ENCODE results near the gene NAALADL2.

GRCh38 chr3:175617247-175617646, 758.1 kb downstream of the NAALADL2 start:
- TF ChIP-seq, protein P1, sequence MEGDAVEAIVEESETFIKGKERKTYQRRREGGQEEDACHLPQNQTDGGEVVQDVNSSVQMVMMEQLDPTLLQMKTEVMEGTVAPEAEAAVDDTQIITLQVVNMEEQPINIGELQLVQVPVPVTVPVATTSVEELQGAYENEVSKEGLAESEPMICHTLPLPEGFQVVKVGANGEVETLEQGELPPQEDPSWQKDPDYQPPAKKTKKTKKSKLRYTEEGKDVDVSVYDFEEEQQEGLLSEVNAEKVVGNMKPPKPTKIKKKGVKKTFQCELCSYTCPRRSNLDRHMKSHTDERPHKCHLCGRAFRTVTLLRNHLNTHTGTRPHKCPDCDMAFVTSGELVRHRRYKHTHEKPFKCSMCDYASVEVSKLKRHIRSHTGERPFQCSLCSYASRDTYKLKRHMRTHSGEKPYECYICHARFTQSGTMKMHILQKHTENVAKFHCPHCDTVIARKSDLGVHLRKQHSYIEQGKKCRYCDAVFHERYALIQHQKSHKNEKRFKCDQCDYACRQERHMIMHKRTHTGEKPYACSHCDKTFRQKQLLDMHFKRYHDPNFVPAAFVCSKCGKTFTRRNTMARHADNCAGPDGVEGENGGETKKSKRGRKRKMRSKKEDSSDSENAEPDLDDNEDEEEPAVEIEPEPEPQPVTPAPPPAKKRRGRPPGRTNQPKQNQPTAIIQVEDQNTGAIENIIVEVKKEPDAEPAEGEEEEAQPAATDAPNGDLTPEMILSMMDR (IDR thresholded peaks at IDR 0.05; ENCODE audit: low read length), result no peak
- no peak for TF ChIP-seq EZH2 (IDR thresholded peaks at IDR 0.05; ENCODE audit: borderline replicate concordance, low read length)

Data from OCI-LY1 (cell line).